Neural cell (in vitro differentiated cells): ENCODE results near the gene ITGAV. TPM values are rescaled to one million over a fixed set of nuclear protein-coding genes. Genes with fewer than 3 reads are reported as not detected.

Experiments
- H2AFZ ChIP-seq: fragments of 200-600, 300-800 bp; sonication (generic), shearing (Covaris generic); 2 replicates; pipeline ENCODE4 v1.6.0; 2014; ENCODE audit warnings: low read depth, mild to moderate bottlenecking, antibody characterized with exemption, low read length, moderate library complexity
- H3F3A ChIP-seq: fragments of 200-600 bp; shearing (Covaris generic); 2 replicates; pipeline ENCODE4 v1.6.1; 2016; ENCODE audit warnings: mild to moderate bottlenecking, moderate library complexity, mixed read lengths, antibody characterized with exemption, low read length; ENCODE audit not compliant: insufficient read depth, poor library complexity, severe bottlenecking
- H3K27ac ChIP-seq: fragments of 200-600, 300-800 bp; sonication (generic), shearing (Covaris generic); 2 replicates; pipeline ENCODE4 v1.5.1; 2014; ENCODE audit warnings: mild to moderate bottlenecking, low read length, moderate library complexity
- H3K27me3 ChIP-seq: fragments of 300-800, 200-600 bp; sonication (generic), shearing (Covaris generic); 2 replicates; pipeline ENCODE4 v1.6.0; 2014; ENCODE audit warnings: mild to moderate bottlenecking, low read depth, low read length, moderate library complexity; ENCODE audit not compliant: insufficient read depth
- H3K36me3 ChIP-seq: fragments of 300-800, 200-600 bp; sonication (generic), shearing (Covaris generic); 2 replicates; pipeline ENCODE4 v1.5.1; 2014; ENCODE audit warnings: mild to moderate bottlenecking, antibody characterized with exemption, low read length, moderate library complexity; ENCODE audit not compliant: insufficient read depth
- H3K4me2 ChIP-seq: fragments of 300-800, 200-600 bp; sonication (generic), shearing (Covaris generic); 2 replicates; pipeline ENCODE4 v1.6.0; 2014; ENCODE audit warnings: mild to moderate bottlenecking, low read length
- H3K4me3 ChIP-seq: fragments of 300-800, 200-600 bp; sonication (generic), shearing (Covaris generic); 2 replicates; pipeline ENCODE4 v1.5.1; 2014; ENCODE audit warnings: mild to moderate bottlenecking, low read length, moderate library complexity
- H3K79me2 ChIP-seq: fragments of 200-600 bp; shearing (Covaris generic); replicated peaks from 2 replicates; pipeline ENCODE4 v1.6.0; 2014; ENCODE audit warnings: mild to moderate bottlenecking, low read length, moderate library complexity; ENCODE audit not compliant: insufficient read depth
- H3K9ac ChIP-seq: fragments of 300-800, 200-600 bp; sonication (generic), shearing (Covaris generic); 2 replicates; pipeline ENCODE4 v1.6.1; 2016; ENCODE audit warnings: mild to moderate bottlenecking, low read length, mixed read lengths
- H3K9me2 ChIP-seq: fragments of 200-600 bp; shearing (Covaris generic); 2 replicates; pipeline ENCODE4 v1.6.1; 2016; ENCODE audit warnings: mild to moderate bottlenecking, low read length, mixed read lengths; ENCODE audit not compliant: insufficient read depth
- H3K9me3 ChIP-seq: fragments of 200-600, 300-800 bp; sonication (generic), shearing (Covaris generic); 2 replicates; pipeline ENCODE4 v1.6.1; 2016; ENCODE audit warnings: mild to moderate bottlenecking, mixed run types, low read length, moderate library complexity, mixed read lengths
- H4K20me1 ChIP-seq: fragments of 200-600 bp; shearing (Covaris generic); 2 replicates; pipeline ENCODE4 v1.6.1; 2016; ENCODE audit warnings: mild to moderate bottlenecking, mixed run types; ENCODE audit not compliant: insufficient read depth
- EP300 ChIP-seq: fragments of 450-650 bp; conservative IDR thresholded peaks from 2 replicates; pipeline ENCODE4 v1.6.1; 2014; ENCODE audit warnings: antibody characterized with exemption, mild to moderate bottlenecking, moderate library complexity; ENCODE audit not compliant: poor library complexity, severe bottlenecking
- EZH2 ChIP-seq: fragments of 200-600, 300-800 bp; shearing (Covaris generic), sonication (generic); IDR thresholded peaks from 2 replicates; pipeline ENCODE4 v1.6.1; 2014; ENCODE audit warnings: antibody characterized with exemption, low read length, borderline replicate concordance, mild to moderate bottlenecking; ENCODE audit not compliant: insufficient read depth, poor library complexity, severe bottlenecking
- MXI1 ChIP-seq: fragments of 450-650 bp; conservative IDR thresholded peaks from 2 replicates; pipeline ENCODE4 v1.6.1; 2014; ENCODE audit warnings: antibody characterized with exemption, mild to moderate bottlenecking; ENCODE audit not compliant: poor library complexity, severe bottlenecking
- POLR2AphosphoS5 ChIP-seq: IDR thresholded peaks from 2 replicates; pipeline ENCODE4 v1.6.1; 2012
- RAD21 ChIP-seq: fragments of 450-650 bp; conservative IDR thresholded peaks from 2 replicates; pipeline ENCODE4 v1.6.1; 2014; ENCODE audit warnings: antibody characterized with exemption, mild to moderate bottlenecking, moderate library complexity
- SMC3 ChIP-seq: fragments of 450-650 bp; conservative IDR thresholded peaks from 2 replicates; pipeline ENCODE4 v1.6.1; 2014; ENCODE audit warnings: antibody characterized with exemption, mild to moderate bottlenecking, moderate library complexity; ENCODE audit not compliant: poor library complexity
- TAF1 ChIP-seq: IDR thresholded peaks from 2 replicates; pipeline ENCODE4 v1.6.1; 2012; ENCODE audit warnings: low read depth
- polyA plus RNA-seq: library from polyadenylated mRNA; depleted of rRNA; stranded (reverse); fragments of >200 nt; gene quantifications from 2 replicates; pipeline ENCODE4 v1.2.3, GENCODE V29; 2014
- TF ChIP-seq, protein P1 (sequence below): IDR thresholded peaks from 2 replicates; pipeline ENCODE4 v1.6.1; 2012; ENCODE audit warnings: borderline replicate concordance
- TF ChIP-seq, protein P2 (sequence below): fragments of 450-650 bp; IDR thresholded peaks from 2 replicates; pipeline ENCODE4 v1.5.1; 2014; ENCODE audit warnings: antibody characterized with exemption, mild to moderate bottlenecking, moderate library complexity; ENCODE audit not compliant: poor library complexity, severe bottlenecking

Gene ITGAV
- polyA plus RNA-seq, 1 donor from 2014 or later, result 6.6 TPM

DNA sequence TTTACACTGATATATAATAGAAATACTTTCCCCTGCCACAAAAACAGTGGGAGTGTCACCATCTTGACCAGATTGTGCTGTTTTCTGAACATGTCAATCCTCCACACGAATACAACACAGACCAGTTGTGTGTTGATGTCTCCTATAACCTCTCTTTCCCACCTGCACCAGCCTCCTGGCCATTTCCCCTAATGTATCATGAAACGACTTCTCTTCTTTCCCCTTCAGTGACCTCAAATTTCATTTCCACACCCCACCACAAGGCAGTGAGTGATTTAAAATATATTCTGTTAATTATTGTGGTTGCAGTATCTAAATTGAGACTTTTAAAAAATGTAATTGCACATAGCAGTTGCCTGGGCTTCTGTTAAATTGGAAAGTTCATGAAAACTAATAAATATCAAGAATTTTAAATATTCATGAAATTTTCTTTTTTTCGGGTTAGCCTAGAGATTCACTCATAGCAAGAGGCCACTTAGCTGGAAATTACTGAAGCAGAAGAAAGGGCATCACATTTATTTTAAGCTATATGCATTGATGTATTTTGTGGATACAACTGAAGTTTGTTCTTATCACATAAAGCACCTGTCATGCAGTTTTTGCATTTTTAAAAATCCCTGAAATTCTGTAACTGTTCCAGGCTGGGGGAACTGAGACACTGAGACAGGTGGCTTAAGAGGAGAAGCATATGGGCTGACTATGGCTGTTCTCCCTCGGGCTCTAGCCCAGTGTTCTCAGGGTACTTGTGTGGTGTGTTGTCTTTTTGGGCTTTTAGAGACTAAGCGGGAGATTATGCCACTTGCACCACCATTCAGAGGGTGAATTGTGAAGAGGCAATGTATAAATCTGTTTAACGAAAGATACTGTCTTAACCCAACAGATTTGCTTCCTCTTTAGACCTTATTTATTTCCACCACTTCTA, 119.9 kb downstream of the ITGAV start:
- Histone ChIP-seq H3K9me3 (no peaks in the 10 kb centered on the region), H3K9ac (no peak overlapping the region), H3K36me3 (no peaks in the 10 kb centered on the region), H3K4me3 (no peak overlapping the region), H3F3A (no peaks in the 10 kb centered on the region), H3K4me2 (no peak overlapping the region), H3K9me2 (no peaks in the 10 kb centered on the region), H3K79me2 (peaks cover 17% of the 10 kb centered on the region), H3K27ac (no peak overlapping the region), H2AFZ (no peak overlapping the region), H3K27me3 (no peaks in the 10 kb centered on the region), H4K20me1 (no peaks in the 10 kb centered on the region)
- TF ChIP-seq SMC3 (no peak), POLR2AphosphoS5 (no peak), RAD21 (no peak), TAF1 (no peak), EZH2 (no peak), MXI1 (no peak)
- TF ChIP-seq, protein P1, sequence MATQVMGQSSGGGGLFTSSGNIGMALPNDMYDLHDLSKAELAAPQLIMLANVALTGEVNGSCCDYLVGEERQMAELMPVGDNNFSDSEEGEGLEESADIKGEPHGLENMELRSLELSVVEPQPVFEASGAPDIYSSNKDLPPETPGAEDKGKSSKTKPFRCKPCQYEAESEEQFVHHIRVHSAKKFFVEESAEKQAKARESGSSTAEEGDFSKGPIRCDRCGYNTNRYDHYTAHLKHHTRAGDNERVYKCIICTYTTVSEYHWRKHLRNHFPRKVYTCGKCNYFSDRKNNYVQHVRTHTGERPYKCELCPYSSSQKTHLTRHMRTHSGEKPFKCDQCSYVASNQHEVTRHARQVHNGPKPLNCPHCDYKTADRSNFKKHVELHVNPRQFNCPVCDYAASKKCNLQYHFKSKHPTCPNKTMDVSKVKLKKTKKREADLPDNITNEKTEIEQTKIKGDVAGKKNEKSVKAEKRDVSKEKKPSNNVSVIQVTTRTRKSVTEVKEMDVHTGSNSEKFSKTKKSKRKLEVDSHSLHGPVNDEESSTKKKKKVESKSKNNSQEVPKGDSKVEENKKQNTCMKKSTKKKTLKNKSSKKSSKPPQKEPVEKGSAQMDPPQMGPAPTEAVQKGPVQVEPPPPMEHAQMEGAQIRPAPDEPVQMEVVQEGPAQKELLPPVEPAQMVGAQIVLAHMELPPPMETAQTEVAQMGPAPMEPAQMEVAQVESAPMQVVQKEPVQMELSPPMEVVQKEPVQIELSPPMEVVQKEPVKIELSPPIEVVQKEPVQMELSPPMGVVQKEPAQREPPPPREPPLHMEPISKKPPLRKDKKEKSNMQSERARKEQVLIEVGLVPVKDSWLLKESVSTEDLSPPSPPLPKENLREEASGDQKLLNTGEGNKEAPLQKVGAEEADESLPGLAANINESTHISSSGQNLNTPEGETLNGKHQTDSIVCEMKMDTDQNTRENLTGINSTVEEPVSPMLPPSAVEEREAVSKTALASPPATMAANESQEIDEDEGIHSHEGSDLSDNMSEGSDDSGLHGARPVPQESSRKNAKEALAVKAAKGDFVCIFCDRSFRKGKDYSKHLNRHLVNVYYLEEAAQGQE, result no peak

DNA sequence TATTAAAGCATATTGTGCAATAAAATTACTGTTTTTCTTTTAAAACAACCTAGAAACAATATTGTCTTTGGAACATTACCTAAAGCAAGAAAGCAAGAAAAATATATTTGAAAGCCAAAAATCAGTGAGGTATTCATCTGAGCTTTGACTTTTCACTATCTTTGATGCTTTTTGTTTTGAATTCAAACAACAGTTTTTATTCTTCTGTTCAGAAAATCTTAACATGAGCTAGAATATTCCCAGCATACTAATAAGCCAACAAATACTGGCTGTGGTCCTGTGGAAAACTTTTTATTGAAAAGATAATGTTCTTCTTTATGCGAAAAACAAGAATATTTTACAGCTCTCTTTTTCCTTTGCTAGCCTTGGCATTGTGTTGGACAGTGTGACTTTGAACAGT, 123.8 kb downstream of the ITGAV start:
- no peak overlapping the region for H3K4me3 ChIP-seq
- no peak overlapping the region for H3K4me2 ChIP-seq

More for the DNA sequence above, 123.8 kb downstream of the ITGAV start:
- Histone ChIP-seq H2AFZ (no peak overlapping the region), H3K27ac (no peak overlapping the region), H3F3A (peaks cover 20% of the 10 kb centered on the region), H3K9me2 (no peaks in the 10 kb centered on the region), H3K79me2 (peaks cover 11% of the 10 kb centered on the region), H3K36me3 (no peaks in the 10 kb centered on the region), H3K27me3 (no peaks in the 10 kb centered on the region), H3K9ac (no peak overlapping the region), H4K20me1 (no peaks in the 10 kb centered on the region), H3K9me3 (no peaks in the 10 kb centered on the region)
- TF ChIP-seq EZH2, result no peak
- TF ChIP-seq, protein P1, result no peak
- TF ChIP-seq RAD21, result no peak
- no peak for TF ChIP-seq TAF1
- TF ChIP-seq POLR2AphosphoS5, result no peak
- no peak for TF ChIP-seq MXI1
- TF ChIP-seq, protein P2, sequence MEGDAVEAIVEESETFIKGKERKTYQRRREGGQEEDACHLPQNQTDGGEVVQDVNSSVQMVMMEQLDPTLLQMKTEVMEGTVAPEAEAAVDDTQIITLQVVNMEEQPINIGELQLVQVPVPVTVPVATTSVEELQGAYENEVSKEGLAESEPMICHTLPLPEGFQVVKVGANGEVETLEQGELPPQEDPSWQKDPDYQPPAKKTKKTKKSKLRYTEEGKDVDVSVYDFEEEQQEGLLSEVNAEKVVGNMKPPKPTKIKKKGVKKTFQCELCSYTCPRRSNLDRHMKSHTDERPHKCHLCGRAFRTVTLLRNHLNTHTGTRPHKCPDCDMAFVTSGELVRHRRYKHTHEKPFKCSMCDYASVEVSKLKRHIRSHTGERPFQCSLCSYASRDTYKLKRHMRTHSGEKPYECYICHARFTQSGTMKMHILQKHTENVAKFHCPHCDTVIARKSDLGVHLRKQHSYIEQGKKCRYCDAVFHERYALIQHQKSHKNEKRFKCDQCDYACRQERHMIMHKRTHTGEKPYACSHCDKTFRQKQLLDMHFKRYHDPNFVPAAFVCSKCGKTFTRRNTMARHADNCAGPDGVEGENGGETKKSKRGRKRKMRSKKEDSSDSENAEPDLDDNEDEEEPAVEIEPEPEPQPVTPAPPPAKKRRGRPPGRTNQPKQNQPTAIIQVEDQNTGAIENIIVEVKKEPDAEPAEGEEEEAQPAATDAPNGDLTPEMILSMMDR, result no peak
- TF ChIP-seq EP300, result no peak
- no peak for TF ChIP-seq SMC3
